HCT116 (cell line): ENCODE data around the gene SCARF2. TPM values are rescaled to one million over a fixed set of nuclear protein-coding genes. Genes with fewer than 3 reads are reported as not detected.
"Not testable (repeated sequence)": the region's sequence is repeated elsewhere in the genome, so short reads cannot be mapped to it uniquely, and the experiment has no call there.

Experiments used
- ATAC-seq: fragments of 200-7000 bp; cut with Tn5 transposase; 2 replicates; pipeline ENCODE4 v1.9.1; 2020; ENCODE audit warnings: mild to moderate bottlenecking, moderate library complexity
- BruUV-seq: library from RNA; stranded (reverse); fragments of 400-500 nt; replicated peaks from 2 replicates; lab custom pipeline; 2021; lab: Mats Ljungman, UMichigan
- CTCF ChIA-PET: fragments of 300-600 bp; sonication (Branson Sonifier 250); formaldehyde crosslinking; loops from one replicate; lab custom pipeline; 2021; ENCODE audit warnings: antibody characterized with exemption; lab: Charles Lee
- POLR2A ChIA-PET: fragments of 300-600, 350-600 bp; sonication (Branson Sonifier 250); formaldehyde crosslinking; loops from one replicate; lab custom pipeline; 2021; ENCODE audit warnings: antibody characterized with exemption; lab: Charles Lee
- RAD21 ChIA-PET, 2 experiments: fragments of 300-600 bp; sonication (Branson Sonifier 250); formaldehyde crosslinking; loops; one replicate each; lab custom pipeline; 2023; ENCODE audit warnings: low total read pairs in 2 of 2; ENCODE audit not compliant: uncharacterized antibody in 2 of 2, unreplicated experiment in 2 of 2, low non-redundant PET in 1 of 2; lab: Charles Lee
- DNase-seq: peaks from one replicate; pipeline ENCODE4 v3.0.0-alpha.2; 2010; ENCODE audit warnings: low read depth, low spot score
- H2AFZ ChIP-seq: fragments of 200-600 bp; shearing (Covaris generic), sonication (generic); 2 replicates; pipeline ENCODE4 v1.6.1; 2017; ENCODE audit warnings: low read depth, mixed run types, mixed read lengths, antibody characterized with exemption, low read length; ENCODE audit not compliant: poor library complexity, severe bottlenecking
- H3K27ac ChIP-seq: 2 replicates; pipeline ENCODE4 v1.5.1; 2012; ENCODE audit warnings: low read depth, low read length
- H3K27me3 ChIP-seq: fragments of 200-600 bp; sonication (generic); 2 replicates; pipeline ENCODE4 v1.6.1; 2016; ENCODE audit warnings: mixed run types, low read length, mixed read lengths; ENCODE audit not compliant: insufficient read depth
- H3K36me3 ChIP-seq, 2 experiments: fragments of 200-500 bp in 1 of 2; fragments of 200-600 bp in 1 of 2; sonication (Bioruptor generic) in 1 of 2; sonication (generic) in 1 of 2; 2 replicates each; pipeline versions ENCODE4 v1.5.1 to v1.6.1; 2014 to 2016; ENCODE audit warnings: low read length in 2 of 2, inconsistent platforms in 1 of 2, mixed read lengths in 1 of 2, mixed run types in 1 of 2; ENCODE audit not compliant: insufficient read depth in 2 of 2, control insufficient read depth in 1 of 2
- H3K4me1 ChIP-seq, 2 experiments: fragments of 200-600 bp in 1 of 2; sonication (generic) in 1 of 2; 2 replicates each; pipeline versions ENCODE4 v1.5.1 to v1.6.1; 2012 to 2017; ENCODE audit warnings: low read length in 2 of 2, inconsistent platforms in 1 of 2, mild to moderate bottlenecking in 1 of 2, mixed read lengths in 1 of 2, mixed run types in 1 of 2, moderate library complexity in 1 of 2; ENCODE audit not compliant: insufficient read depth in 2 of 2, control insufficient read depth in 1 of 2
- H3K4me2 ChIP-seq: fragments of 200-600 bp; sonication (generic); 2 replicates; pipeline ENCODE4 v1.6.1; 2017; ENCODE audit warnings: mixed run types, low read length, mixed read lengths
- H3K4me3 ChIP-seq, 2 experiments: fragments of 200-600 bp in 1 of 2; sonication (generic) in 1 of 2; replicated peaks in 1 of 2; 2 replicates each; pipeline ENCODE4 v1.5.1; 2011 to 2016; ENCODE audit warnings: low read length in 2 of 2, control low read depth in 1 of 2, low read depth in 1 of 2, mild to moderate bottlenecking in 1 of 2, mixed read lengths in 1 of 2, mixed run types in 1 of 2
- H3K79me2 ChIP-seq: fragments of 200-600 bp; sonication (generic); 2 replicates; pipeline ENCODE4 v1.6.1; 2017; ENCODE audit warnings: mild to moderate bottlenecking, mixed run types, low read length, moderate library complexity, mixed read lengths; ENCODE audit not compliant: insufficient read depth
- H3K9ac ChIP-seq: fragments of 200-600 bp; sonication (generic); 2 replicates; pipeline ENCODE4 v1.6.1; 2016; ENCODE audit warnings: low read length, mixed read lengths
- H3K9me2 ChIP-seq: fragments of 200-600 bp; sonication (generic), shearing (Covaris generic); 2 replicates; pipeline ENCODE4 v1.6.1; 2017; ENCODE audit warnings: mixed run types, mild to moderate bottlenecking, moderate library complexity; ENCODE audit not compliant: insufficient read depth
- H3K9me3 ChIP-seq, 2 experiments: fragments of 200-500 bp in 1 of 2; fragments of 200-600 bp in 1 of 2; sonication (Bioruptor generic) in 1 of 2; sonication (generic) in 1 of 2; 2 replicates each; pipeline ENCODE4 v1.6.1; 2014 to 2017; ENCODE audit warnings: low read length in 2 of 2, mixed read lengths in 2 of 2, inconsistent platforms in 1 of 2, low read depth in 1 of 2, mild to moderate bottlenecking in 1 of 2, mixed run types in 1 of 2, moderate library complexity in 1 of 2; ENCODE audit not compliant: control insufficient read depth in 1 of 2, insufficient read depth in 1 of 2
- H4K20me1 ChIP-seq: fragments of 200-600 bp; sonication (generic), shearing (Covaris generic); 2 replicates; pipeline ENCODE4 v1.6.1; 2017; ENCODE audit warnings: mixed run types, mild to moderate bottlenecking, moderate library complexity; ENCODE audit not compliant: insufficient read depth
- EGR1 ChIP-seq: IDR thresholded peaks from 2 replicates; pipeline ENCODE4 v1.6.1; 2012; ENCODE audit warnings: low read depth
- EZH2 ChIP-seq: fragments of 200-600 bp; sonication (generic); IDR thresholded peaks from 2 replicates; pipeline ENCODE4 v1.6.1; 2017; ENCODE audit warnings: antibody characterized with exemption, mixed run types
- FOSL1 ChIP-seq: IDR thresholded peaks from 2 replicates; pipeline ENCODE4 v1.6.1; 2012; ENCODE audit warnings: low read depth
- POLR2AphosphoS5 ChIP-seq: IDR thresholded peaks from 2 replicates; pipeline ENCODE4 v1.6.1; 2011; ENCODE audit warnings: mild to moderate bottlenecking, low read depth, low read length, moderate library complexity
- SIN3A ChIP-seq: IDR thresholded peaks from 2 replicates; pipeline ENCODE4 v1.6.1; 2012; ENCODE audit warnings: low read depth
- SP1 ChIP-seq: IDR thresholded peaks from 2 replicates; pipeline ENCODE4 v1.6.1; 2012; ENCODE audit warnings: low read depth
- SRF ChIP-seq: IDR thresholded peaks from 2 replicates; pipeline ENCODE4 v1.6.1; 2012; ENCODE audit warnings: low read depth
- TCF7L2 ChIP-seq: IDR thresholded peaks from 2 replicates; pipeline ENCODE4 v1.7.0; 2011; ENCODE audit warnings: borderline replicate concordance, inconsistent platforms; ENCODE audit not compliant: insufficient read depth, insufficient read length; ENCODE audit errors: extremely low read depth
- YY1 ChIP-seq: IDR thresholded peaks from 2 replicates; pipeline ENCODE4 v1.6.1; 2011; ENCODE audit warnings: low read length, low read depth, moderate library complexity, mild to moderate bottlenecking; ENCODE audit not compliant: insufficient replicate concordance; ENCODE audit errors: extremely low read depth
- ZFX ChIP-seq: fragments of 450-650 bp; IDR thresholded peaks from 2 replicates; pipeline ENCODE4 v1.6.1; 2017
- intact Hi-C: fragments of 100-400 bp; cut with micrococcal nuclease; formaldehyde crosslinking; loops from 2 replicates; pipeline ENCODE4 v1.10.0; 2022
- total RNA-seq: library from RNA; stranded (reverse); gene quantifications from one replicate; pipeline ENCODE4 v1.2.1, GENCODE V29; 2021; ENCODE audit not compliant: unreplicated experiment
- TF ChIP-seq, protein P1 (sequence below): IDR thresholded peaks from 2 replicates; pipeline ENCODE4 v1.6.1; 2012; ENCODE audit warnings: low read depth
- TF ChIP-seq, protein P2 (sequence below), 3 experiments: fragments of 200-600 bp in 1 of 3; sonication (generic) in 1 of 3; IDR thresholded peaks in 2 of 3; conservative IDR thresholded peaks in 1 of 3; 2 replicates each; pipeline ENCODE4 v1.5.1; 2012 to 2017; ENCODE audit warnings: low read depth in 2 of 3, low read length in 2 of 3, antibody characterized with exemption in 1 of 3, borderline replicate concordance in 1 of 3, control low read depth in 1 of 3, mild to moderate bottlenecking in 1 of 3, mixed read lengths in 1 of 3, mixed run types in 1 of 3, moderate library complexity in 1 of 3; ENCODE audit not compliant: insufficient read depth in 1 of 3

Gene SCARF2
- total RNA-seq, 1 experiment from 2014 or later: 2.5 TPM

DNA sequence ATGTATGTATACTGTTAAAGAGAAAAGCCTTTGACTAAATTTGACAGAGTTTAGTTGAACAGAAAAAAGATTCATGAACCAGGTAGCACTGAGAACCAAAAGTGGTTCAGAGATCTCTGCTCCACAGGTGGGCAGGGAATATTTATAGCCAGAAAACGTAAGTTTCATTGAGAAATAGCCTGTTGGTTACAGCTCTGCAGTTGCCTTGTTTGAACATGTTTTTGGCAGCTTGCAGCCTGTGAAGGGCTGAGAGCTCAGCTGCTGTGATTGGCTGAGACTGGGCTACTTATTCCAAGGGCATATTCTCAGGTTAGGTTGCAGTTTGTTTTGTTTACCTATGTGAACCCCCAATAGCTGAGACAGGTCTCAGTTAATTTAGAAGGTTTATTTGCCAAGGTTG, 57.1 kb downstream of the SCARF2 start:
- ATAC-seq: no peak
- Histone ChIP-seq H3K27ac (no peak overlapping the region), H3K27me3 (no peaks in the 10 kb centered on the region), H3K9ac (no peak overlapping the region), H3K79me2 (no peaks in the 10 kb centered on the region), H3K9me2 (no peaks in the 10 kb centered on the region), H3K36me3 (no peaks in the 10 kb centered on the region), H2AFZ (no peak overlapping the region), H3K4me1 (no peaks in the 10 kb centered on the region), H3K4me2 (no peak overlapping the region), H3K4me3 (no peak overlapping the region), H3K9me3 (no peaks in the 10 kb centered on the region), H4K20me1 (no peaks in the 10 kb centered on the region)
- DNase-seq: no peak
- RAD21 ChIA-PET: no interaction called here
- BruUV-seq: no TSS peak
- POLR2A ChIA-PET: no interaction called here
- CTCF ChIA-PET: no interaction called here
- TF ChIP-seq TCF7L2 (no peak), FOSL1 (no peak), SRF (no peak), POLR2AphosphoS5 (no peak), SIN3A (no peak), EZH2 (no peak), YY1 (no peak), ZFX (no peak), EGR1 (no peak), SP1 (no peak)
- TF ChIP-seq, protein P1, sequence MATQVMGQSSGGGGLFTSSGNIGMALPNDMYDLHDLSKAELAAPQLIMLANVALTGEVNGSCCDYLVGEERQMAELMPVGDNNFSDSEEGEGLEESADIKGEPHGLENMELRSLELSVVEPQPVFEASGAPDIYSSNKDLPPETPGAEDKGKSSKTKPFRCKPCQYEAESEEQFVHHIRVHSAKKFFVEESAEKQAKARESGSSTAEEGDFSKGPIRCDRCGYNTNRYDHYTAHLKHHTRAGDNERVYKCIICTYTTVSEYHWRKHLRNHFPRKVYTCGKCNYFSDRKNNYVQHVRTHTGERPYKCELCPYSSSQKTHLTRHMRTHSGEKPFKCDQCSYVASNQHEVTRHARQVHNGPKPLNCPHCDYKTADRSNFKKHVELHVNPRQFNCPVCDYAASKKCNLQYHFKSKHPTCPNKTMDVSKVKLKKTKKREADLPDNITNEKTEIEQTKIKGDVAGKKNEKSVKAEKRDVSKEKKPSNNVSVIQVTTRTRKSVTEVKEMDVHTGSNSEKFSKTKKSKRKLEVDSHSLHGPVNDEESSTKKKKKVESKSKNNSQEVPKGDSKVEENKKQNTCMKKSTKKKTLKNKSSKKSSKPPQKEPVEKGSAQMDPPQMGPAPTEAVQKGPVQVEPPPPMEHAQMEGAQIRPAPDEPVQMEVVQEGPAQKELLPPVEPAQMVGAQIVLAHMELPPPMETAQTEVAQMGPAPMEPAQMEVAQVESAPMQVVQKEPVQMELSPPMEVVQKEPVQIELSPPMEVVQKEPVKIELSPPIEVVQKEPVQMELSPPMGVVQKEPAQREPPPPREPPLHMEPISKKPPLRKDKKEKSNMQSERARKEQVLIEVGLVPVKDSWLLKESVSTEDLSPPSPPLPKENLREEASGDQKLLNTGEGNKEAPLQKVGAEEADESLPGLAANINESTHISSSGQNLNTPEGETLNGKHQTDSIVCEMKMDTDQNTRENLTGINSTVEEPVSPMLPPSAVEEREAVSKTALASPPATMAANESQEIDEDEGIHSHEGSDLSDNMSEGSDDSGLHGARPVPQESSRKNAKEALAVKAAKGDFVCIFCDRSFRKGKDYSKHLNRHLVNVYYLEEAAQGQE: no peak
- TF ChIP-seq, protein P2, sequence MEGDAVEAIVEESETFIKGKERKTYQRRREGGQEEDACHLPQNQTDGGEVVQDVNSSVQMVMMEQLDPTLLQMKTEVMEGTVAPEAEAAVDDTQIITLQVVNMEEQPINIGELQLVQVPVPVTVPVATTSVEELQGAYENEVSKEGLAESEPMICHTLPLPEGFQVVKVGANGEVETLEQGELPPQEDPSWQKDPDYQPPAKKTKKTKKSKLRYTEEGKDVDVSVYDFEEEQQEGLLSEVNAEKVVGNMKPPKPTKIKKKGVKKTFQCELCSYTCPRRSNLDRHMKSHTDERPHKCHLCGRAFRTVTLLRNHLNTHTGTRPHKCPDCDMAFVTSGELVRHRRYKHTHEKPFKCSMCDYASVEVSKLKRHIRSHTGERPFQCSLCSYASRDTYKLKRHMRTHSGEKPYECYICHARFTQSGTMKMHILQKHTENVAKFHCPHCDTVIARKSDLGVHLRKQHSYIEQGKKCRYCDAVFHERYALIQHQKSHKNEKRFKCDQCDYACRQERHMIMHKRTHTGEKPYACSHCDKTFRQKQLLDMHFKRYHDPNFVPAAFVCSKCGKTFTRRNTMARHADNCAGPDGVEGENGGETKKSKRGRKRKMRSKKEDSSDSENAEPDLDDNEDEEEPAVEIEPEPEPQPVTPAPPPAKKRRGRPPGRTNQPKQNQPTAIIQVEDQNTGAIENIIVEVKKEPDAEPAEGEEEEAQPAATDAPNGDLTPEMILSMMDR (IDR thresholded peaks at IDR 0.05 in 2 of 3, conservative IDR thresholded peaks at IDR 0.05 in 1 of 3; ENCODE audit: borderline replicate concordance in 1 of 3, insufficient read depth in 1 of 3, low read depth in 2 of 3, low read length in 2 of 3): no peak
- intact Hi-C loops: no loop called here

DNA sequence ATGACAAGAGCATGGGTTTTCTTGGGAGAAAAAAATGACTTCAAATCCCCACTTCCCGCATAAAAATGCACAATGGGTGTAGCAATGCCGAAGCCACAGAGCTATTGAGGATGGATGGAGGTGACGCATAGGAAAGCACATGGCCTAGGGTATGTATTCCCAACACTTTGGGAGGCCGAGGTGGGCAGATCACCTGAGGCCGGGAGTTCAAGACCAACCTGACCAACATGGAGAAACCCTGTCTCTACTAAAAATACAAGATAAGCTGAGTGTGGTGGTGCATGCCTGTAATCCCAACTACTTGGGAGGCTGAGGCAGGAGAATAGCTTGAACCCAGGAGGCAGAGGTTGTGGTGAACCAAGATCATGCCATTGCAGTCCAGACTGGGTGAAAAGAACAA, 58.9 kb downstream of the SCARF2 start:
- H3K9me2 ChIP-seq, H3K4me2 ChIP-seq, H3K36me3 ChIP-seq, H3K4me1 ChIP-seq, BruUV-seq, POLR2A ChIA-PET, H3K9ac ChIP-seq, RAD21 ChIA-PET, H3K79me2 ChIP-seq, H3K4me3 ChIP-seq, H2AFZ ChIP-seq, H3K27me3 ChIP-seq, H4K20me1 ChIP-seq, H3K9me3 ChIP-seq, ATAC-seq, DNase-seq, H3K27ac ChIP-seq, intact Hi-C loops: not testable (repeated sequence)
- CTCF ChIA-PET: interaction anchor here (0.8 kb wide), 1 partner anchor 39 kb away, joined by 3 read pairs; no protein-coding TSS in a partner anchor
